KBM-7 (cell line): ENCODE data around the gene GAREM2.
"Not testable (repeated sequence)": the region's sequence is repeated elsewhere in the genome, so short reads cannot be mapped to it uniquely, and the experiment has no call there.

Experiments
- DNase-seq: peaks from one replicate; pipeline ENCODE4 v3.0.0-alpha.2; 2015
- in situ Hi-C: fragments of 300-500 bp; cut with MboI; formaldehyde crosslinking; loops from 2 replicates; pipeline ENCODE4 v1.14.3; 2020; ENCODE audit warnings: low sequenced_read_pairs, low pct_unique_long_range_greater_than_20kb, mixed read lengths

The GAREM2 gene

DNA sequence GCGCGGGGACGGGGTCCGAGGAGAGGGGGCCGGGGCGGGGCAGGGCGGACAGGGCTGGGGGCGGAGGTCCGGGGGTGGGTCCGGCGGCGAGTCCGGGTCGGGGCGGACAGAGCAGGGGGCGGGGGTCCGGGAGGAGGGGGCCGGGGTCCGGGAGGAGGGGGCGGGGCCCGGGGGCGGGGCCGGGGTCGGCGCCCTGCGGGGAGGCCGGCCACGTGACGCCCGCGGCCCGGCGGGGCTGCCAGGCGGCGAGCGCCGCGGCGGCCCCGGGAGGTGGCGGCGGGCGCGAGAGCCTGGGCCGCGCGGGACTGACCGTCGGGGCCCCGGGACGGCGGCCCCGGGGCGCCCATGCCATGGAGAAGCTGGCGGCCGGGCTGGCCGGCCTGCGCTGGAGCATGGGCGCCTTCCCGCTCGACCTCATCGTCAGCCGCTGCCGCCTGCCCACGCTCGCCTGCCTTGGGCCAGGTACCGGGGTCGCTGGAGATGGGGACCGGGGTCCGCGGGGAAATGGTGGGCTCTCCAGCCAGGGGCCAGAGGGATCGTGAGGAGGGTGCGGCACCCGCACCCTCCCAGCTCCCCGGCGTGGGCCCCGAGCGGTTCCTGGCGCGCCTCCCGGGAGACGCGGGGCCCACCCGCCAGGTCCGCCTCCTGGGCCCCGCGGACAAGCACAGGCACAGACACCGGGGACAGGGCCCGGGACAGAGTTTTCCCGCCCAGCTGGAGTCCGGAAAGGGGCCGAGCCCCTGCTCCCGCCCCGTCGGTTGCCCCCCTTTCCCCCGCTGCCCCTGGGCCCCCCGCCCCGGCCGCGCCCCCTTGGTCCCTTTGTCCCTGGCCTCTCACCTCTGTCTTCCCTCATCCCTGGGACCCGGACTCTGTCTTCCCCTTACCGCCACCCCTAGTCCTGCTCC is at the start of gene GAREM2:
Gene GAREM2 (plus strand): TSS at position 218 of the 905 bp plus-strand sequence. CDS start 133 bp downstream, at position 351.
- in situ Hi-C loops = no loop called here
- no peak for DNase-seq

- in situ Hi-C loops = no loop called here
- DNase-seq = no peak
These were observed 49.5 kb upstream of the GAREM2 start for GRCh38 chr2:26123426-26123825.

GRCh38 chr2:26126074-26126473 is 46.8 kb upstream of the GAREM2 start:
- in situ Hi-C loops = no loop called here
- DNase-seq = no peak

- in situ Hi-C loops = no loop called here
- no peak for DNase-seq
These were observed 44.7 kb upstream of the GAREM2 start for GRCh38 chr2:26128176-26128575.

- no peak for DNase-seq
These were observed 42.1 kb upstream of the GAREM2 start for GRCh38 chr2:26130763-26131162.

GRCh38 chr2:26136451-26136850 is 36.4 kb upstream of the GAREM2 start:
- DNase-seq = no peak
- in situ Hi-C loops = no loop called here

More at GRCh38 chr2:26130763-26131162, 42.1 kb upstream of the GAREM2 start:
- in situ Hi-C loops = no loop called here

DNA sequence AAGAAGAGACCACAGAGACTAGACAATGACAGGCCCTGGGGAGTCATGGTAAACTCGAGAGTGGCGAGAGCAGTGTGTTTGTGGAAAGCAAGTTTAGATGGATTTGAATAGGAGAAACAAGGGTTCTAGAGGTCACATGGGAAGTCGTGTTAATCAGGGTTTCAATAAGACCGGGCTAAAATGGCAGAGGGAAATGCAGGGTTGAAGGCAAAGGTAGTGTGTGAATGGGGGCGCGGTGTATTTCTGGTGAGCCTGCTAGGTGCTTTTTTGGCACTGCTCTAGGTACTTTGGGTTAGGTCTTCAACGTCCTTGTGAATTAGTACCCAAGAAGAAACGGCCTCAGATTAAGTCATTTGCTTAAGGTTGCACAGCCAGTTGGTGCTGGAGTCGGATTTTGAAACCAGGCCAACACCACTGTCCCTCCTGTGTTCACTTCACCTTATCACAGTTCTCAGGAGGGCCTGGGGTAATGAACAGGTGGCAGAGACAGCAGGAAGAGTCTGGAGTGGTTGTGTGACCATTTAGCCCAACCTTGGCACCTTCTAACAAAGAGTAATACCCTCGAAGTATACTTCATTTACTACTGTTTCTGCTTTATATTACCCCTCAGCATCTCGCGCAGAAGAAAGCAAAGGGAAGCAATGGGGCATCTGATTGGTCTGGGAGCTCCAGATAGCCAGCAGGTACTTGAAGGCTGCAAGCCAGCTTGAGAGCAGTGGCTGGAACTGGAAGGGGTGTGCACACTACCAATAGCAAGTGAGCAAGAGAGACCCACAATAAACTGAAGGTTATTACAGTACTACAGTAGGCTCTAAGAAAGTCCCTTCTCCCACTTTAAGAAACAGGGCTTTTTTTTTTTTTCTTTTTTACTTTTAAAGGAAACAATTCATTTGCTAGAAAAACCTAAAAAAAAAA is 33.4 kb upstream of the GAREM2 start:
- in situ Hi-C loops = no loop called here
- DNase-seq = no peak

DNA sequence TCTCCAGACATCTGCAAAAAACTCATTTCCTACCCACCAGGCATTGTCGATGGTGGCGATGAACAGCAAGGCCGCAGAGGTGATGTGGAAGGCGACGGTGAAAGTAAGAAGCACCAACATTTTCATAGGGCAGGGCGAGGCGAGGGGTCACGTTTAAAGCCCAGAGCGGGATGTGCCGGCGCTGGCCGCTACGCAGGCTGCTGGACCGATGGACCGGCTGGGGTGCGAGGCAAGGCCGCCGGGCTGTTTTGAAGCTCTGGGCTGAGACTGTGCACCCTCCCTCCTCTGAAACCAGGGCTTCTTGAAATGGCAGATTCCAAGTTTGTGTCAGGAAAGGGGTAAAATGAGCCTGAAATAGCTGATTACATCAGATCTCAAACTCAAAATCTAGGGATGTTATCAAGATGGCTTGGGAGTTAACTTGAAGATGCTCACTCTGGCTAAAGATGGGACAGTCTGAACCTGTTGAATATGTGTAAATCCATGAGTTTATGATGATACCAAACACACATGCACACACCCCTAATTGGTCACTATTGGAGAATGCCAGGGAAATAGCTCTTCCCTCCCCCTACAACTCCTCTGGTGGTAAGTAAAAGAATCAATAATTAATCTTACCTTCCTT is 31.6 kb upstream of the GAREM2 start:
- in situ Hi-C loops = no loop called here
- DNase-seq = no peak

GRCh38 chr2:26144031-26144430 is 28.9 kb upstream of the GAREM2 start:
- in situ Hi-C loops = no loop called here
- DNase-seq = peak; percentile 85

GRCh38 chr2:26144953-26145680 is 27.8 kb upstream of the GAREM2 start:
- peak; percentile 88 for DNase-seq
- in situ Hi-C loops = no loop called here

GRCh38 chr2:26148501-26148900 is 24.4 kb upstream of the GAREM2 start:
- peak; percentile 21 for DNase-seq
- in situ Hi-C loops = no loop called here

- in situ Hi-C loops = no loop called here
- peak; percentile 11 for DNase-seq
These were observed 22.6 kb upstream of the GAREM2 start for GRCh38 chr2:26150243-26150642.

DNA sequence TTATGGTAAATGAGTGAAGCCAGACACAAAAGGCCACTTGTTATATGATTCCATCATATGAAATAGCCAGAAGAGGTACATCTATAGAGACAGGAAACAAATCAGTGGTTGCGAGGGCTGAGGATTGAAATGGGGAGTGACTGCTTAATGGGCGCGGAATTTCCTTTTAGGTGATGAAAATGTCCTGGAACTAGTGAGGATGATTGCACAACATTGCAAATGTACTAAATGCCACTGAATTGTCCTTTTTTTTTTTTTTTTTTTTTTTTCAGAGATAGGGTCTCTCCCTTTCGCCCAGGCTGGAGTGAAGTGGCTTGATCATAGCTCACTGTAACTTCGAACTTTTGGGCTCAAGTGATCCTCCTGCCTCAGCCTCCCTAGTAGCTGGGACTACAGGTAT is 15.3 kb upstream of the GAREM2 start:
- in situ Hi-C loops = no loop called here
- DNase-seq = no peak

DNA sequence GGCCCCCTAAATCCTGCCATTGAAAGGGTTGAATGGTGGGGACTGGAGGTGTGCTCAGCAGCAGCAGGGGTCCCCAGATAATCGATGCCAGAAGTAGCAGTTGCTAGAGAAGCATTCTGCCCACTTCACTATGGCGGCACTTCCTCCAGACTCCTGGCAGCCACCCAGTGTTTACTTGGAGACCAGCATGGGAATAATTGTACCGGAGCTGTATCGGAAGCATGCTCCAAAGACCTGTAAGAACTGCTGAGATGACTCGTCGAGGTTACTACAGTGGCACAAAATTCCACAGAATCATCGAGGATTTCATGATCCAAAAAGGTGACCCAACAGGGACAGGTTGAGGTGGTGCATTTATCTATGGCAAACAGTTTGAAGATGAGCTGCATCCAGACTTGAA is 11.0 kb upstream of the GAREM2 start:
- in situ Hi-C loops = no loop called here
- no peak for DNase-seq

DNA sequence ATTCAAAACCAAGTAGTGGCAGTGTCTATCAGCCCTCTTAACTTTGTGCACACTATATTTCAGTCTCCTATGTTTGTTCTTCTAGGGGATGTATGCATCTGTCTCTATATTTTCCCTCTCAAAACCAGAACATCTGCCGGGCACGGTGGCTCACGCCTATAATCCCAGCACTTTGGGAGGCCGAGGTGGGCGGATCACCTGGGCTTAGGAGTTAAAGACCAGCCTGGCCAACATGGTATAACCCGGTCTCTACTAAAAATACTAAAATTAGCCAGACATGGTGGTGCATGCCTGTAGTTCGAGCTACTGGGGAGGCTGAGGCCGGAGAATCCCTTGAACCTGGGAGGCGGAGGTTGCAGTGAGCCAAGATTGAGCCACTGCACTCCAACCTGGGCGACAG is 9.9 kb upstream of the GAREM2 start:
- DNase-seq = no peak
- in situ Hi-C loops = no loop called here

- in situ Hi-C loops = no loop called here
- DNase-seq = no peak
These were observed 8.7 kb upstream of the GAREM2 start for GRCh38 chr2:26164231-26164630.

DNA sequence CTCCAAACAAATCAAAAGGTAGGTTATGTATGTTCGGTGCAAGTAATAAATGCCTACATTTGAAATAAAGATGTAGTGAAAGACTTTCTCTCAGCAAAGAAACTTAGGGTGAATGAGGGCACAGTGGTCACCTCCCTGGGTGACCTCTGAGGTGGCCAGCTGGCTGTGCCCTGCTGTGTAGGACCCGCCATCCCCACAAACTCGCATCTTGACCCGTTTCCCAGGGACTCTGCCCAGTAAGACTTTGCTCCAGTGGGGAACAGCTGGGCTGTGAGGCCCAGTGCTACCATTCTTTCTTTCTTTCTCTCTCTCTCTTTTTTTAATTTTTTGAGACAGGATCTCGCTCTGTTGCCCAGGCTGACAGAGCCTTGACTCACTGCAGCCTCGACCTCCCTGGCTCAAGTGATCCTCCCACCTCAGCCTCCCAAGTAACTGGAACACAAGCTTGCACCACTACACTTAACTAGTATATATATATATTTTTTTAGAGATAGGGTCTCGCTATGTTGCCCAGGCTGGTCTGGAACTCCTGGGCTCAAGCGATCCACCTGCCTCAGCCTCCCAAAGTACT is 8.2 kb upstream of the GAREM2 start:
- no peak for DNase-seq
- in situ Hi-C loops = no loop called here

DNA sequence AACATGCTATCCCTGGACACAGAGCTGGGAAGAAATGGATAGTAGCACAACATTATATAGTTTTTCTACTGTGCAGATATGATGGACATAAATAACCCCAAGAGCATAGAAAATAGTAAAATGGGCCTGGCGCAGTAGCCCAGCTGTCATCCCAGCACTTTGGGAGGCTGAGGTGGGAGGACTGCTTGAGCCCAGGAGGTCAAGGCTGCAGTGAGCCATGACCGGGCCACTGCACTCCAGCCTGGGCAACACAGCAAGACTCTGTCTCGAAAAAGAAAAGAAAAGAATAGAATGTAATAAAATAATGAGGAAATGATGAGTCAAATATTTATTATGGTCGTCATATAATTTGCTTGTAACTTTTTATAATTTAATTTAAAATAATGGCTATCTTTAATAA is 7.5 kb upstream of the GAREM2 start:
- in situ Hi-C loops = no loop called here
- no peak for DNase-seq

GRCh38 chr2:26166541-26166940 is 6.3 kb upstream of the GAREM2 start:
- in situ Hi-C loops = not testable (repeated sequence)

More at GRCh38 chr2:26166541-26166940, 6.3 kb upstream of the GAREM2 start:
- not testable (repeated sequence) for DNase-seq
